GM19025 (cell line): ENCODE results near the gene POU2F3.

Experiments
- ATAC-seq: cut with Tn5 transposase; IDR thresholded peaks from one replicate; pipeline ENCODE4 v1.9.1; 2021; ENCODE audit warnings: mild to moderate bottlenecking, low read depth, moderate library complexity; ENCODE audit not compliant: unreplicated experiment

The POU2F3 gene

GRCh38 chr11:120209746-120210625, 30.0 kb upstream of the POU2F3 start:
- ATAC-seq, result no peak

- peak; percentile 79 for ATAC-seq
These were observed 29.1 kb upstream of the POU2F3 start, which contains the start of gene OAF for GRCh38 chr11:120210626-120211521. Gene OAF (plus strand): TSS chr11:120211032. CDS start chr11:120211280, 248 bp downstream.

GRCh38 chr11:120211522-120212258, 28.2 kb upstream of the POU2F3 start:
- ATAC-seq, result no peak

DNA sequence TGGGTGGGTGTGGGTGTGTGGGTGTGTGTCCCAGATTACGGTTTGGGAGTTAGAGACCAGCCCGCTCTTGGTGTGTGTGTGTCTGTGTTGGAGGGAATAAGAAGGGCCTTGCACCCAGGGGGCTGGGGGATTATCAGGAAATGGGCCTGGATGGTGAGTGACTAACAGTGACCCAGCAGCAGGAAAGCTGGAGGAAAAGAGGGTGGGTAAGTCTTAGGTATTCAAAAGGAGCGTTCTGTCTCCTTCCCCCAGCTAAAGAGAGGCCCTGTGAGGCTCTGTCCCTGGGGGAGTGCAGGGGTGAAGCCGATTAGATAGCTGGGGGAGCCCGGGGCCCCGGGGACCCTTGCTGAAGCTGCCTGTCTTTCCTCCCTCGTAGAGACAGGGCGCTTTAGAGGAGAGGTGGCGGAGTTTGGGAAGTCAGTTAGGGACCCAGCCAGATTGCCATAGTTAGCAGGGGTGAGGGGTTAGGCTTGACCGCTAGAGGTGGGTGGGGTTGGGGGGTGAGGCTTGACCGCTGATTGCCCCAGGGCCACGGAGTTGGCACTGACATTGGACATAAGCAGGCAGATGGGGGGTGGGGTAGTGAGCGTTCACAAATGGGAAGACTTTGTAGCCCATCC, 27.6 kb upstream of the POU2F3 start:
- ATAC-seq, result no peak

GRCh38 chr11:120212926-120213325, 27.0 kb upstream of the POU2F3 start:
- no peak for ATAC-seq

DNA sequence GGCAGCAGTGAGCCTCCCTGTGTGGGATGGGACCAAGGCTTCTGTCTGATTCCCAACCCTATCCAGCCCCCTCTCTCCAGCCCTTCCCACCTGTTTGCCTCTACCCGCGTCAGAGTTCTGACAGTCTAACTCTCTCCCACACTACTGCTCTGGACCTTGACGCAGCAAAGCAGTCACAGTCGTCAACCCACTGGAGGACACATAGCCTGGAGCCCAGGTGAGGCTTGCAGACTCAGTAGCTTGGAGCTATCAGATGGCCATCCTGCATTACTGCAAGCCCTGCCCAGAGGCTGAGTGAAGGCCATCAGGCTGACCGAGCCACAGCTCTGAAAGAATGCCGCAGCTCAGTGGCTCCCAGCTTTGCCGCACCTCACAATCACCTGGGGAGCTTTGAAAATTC, 25.4 kb upstream of the POU2F3 start:
- no peak for ATAC-seq

GRCh38 chr11:120215634-120216033, 24.3 kb upstream of the POU2F3 start:
- ATAC-seq, result no peak

- ATAC-seq, result no peak
These were observed 23.4 kb upstream of the POU2F3 start for GRCh38 chr11:120216426-120217102.

GRCh38 chr11:120217526-120217925, 22.4 kb upstream of the POU2F3 start:
- ATAC-seq, result no peak

- ATAC-seq, result no peak
These were observed 21.8 kb upstream of the POU2F3 start for GRCh38 chr11:120217941-120218694.

- no peak for ATAC-seq
These were observed 21.3 kb upstream of the POU2F3 start for GRCh38 chr11:120218695-120219033.

- no peak for ATAC-seq
These were observed 20.6 kb upstream of the POU2F3 start for GRCh38 chr11:120219232-120219937.

DNA sequence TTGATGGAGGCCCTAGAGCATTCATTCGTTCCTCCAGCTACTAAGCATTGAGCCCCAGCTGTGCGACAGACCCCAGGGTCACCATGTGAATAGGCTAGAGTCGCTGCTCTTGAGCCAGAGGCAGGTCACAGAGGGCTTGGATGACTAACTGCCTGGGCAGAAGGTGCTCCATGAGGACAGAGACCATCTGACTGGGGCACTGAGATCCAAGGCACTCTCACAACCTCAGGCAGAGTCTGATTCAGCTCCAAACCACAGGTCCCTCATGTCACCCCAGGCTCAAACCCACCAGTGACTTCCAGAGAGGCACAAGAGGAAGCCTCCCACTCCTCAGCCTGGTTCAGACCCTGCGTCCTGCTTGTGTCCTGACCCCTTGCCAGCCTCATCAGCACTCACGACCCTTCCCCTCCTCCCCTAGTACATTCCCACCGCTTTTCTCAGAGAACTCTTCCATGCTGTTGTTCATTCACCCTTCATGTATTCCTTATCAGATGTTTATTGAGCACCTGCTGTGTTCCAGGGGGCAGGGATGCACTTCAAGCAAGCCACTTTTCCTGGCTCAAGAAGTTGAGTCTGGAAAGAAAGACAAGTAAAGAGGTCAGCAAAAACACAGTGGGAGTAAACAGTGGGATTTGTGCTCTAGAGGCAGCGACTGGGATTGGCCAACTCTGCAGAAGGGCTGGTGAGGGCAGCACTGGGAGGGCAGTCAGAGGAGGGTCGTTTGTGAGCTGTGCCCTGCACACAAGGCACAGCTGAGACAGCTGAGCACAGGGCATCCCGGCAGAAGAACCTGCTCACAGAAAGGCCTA, 19.8 kb upstream of the POU2F3 start:
- ATAC-seq, result no peak

DNA sequence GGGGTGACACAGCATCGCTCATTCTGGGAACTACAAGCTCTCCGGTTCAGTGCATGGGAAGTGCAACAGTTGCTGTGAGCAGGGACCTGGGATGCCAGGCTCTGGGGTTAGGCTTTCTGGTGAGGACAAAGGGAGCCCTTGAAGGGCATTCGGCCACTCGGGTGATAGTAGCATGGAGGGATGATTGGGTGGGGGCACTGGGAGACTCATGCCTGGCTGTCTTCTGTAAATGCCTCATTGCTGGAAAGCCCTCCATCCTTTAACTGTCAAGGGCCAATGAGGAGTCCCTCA, 19.2 kb upstream of the POU2F3 start:
- ATAC-seq, result no peak

DNA sequence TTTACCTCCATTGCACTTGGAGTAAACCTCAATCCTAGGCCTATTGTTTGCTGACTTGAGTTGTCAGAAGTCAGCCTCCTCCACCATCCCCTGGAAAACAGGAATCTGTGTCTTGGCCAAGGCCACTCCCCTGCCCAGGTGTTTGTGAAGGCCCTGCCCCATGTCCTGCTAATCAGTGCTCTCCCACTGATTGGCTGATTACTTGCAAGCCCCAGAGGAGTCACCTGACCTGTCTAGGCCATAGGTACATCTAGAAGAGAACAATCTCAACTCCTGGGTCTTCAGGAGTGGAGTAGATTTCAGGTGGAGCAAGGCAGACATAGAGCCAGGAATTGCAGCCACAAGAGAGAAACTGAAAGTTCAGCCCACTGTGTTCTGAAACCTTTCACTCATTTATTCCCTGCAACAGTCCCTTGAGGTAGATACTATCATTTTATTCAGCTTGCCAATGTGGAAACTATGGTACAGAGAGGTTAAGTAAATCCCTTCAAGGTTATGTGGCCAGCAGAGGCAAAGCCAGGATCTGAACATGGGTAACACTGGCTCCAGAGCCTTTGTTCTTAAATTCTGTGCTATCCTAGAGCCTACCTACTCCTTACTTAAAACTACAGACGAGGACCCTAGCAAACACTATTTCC, 18.7 kb upstream of the POU2F3 start:
- no peak for ATAC-seq

GRCh38 chr11:120222916-120223315, 17.0 kb upstream of the POU2F3 start:
- ATAC-seq, result no peak

DNA sequence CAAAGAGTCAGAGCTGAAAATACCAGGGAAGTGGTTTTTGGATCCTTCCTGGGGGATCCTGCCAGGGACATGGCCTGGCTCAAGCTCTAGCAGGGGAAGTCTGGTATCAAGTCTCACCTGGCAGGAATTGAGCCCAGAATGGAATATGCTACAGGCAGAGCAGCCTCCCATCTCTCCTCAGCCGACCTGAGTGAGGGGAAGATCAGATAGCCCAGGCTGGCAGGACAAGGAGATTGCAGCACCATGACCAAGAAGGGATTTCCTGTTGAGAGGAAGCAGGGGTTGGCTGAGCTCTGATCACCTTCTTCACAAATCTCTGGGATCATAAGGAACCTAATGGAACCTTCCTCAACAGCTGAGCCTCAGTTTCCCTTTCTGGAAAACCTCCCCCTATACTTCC, 16.1 kb upstream of the POU2F3 start:
- ATAC-seq, result no peak
